ENCODE measurements around the gene EEPD1. TPM values are rescaled to one million over a fixed set of nuclear protein-coding genes. Genes with fewer than 3 reads are reported as not detected.
"Not testable (repeated sequence)": the region's sequence is repeated elsewhere in the genome, so short reads cannot be mapped to it uniquely, and the experiment has no call there.

The EEPD1 gene
- total and polyA plus RNA-seq, 2 donors (not counting 3 experiments of a cell fraction or from before 2014, with no cell fraction given) = 0.40 to 0.42 TPM

DNA sequence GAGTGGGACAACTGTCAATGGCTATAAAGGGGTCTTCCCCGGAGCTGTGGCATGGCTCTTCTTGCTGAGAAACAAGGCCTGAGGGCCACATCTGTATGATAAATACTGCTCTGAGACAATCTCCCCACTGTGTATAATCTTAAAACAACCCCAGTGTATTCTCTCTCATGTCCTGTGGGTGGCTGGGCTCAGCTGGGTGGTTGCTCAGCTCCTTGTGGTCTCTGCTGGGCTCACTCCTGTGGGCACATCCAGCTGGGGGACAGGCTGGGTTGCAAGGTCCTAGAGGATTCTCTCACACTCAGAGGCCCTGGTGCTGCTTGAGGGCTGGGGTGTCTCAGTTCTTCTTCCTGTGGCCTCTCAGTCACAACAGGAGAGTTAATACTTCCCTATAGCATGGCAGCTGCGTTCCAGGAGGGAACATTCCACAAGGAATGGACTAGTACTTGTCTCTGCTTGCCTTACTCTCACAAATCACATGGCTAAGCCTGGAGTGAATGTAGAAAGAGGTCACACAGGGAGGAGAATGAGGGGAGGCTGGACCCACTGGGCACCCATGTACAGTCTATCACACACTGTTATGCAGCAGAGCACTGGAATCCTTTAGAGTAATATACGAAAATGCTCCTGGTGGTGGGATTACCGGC lies 4.5 kb upstream of the EEPD1 start:
- intact Hi-C loops (cut with micrococcal nuclease) = no loop called here
- no peak for FAIRE-seq

DNA sequence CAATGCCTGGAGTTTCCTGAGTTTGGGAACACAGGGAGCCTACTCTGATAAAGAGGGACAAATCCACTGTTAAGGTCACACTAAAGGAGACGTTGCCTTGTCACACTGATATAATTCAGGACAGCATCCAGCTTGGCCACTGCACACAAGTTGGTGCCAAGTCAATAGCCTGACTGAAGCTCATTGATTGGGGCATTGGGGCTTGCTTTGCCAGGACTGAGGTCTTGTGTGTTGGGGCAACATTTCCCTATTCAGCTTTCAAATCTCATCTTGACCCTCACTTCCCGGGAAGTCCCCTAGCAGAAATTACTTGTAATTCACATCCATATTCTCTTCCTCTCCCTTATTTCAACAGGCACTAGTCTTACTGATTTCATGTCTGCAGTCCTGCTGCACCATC lies 3.8 kb upstream of the EEPD1 start:
- H3K4me3 ChIP-seq (replicated peaks in 1 of 3; ENCODE audit: insufficient read depth in 1 of 3, low read depth in 1 of 3, low read length in 3 of 3); H2AFZ ChIP-seq (ENCODE audit: low read depth, low read length); H3K9me3 ChIP-seq (replicated peaks; ENCODE audit: control insufficient read depth, insufficient read depth, low read length); dilution Hi-C loops (cut with MboI; ENCODE audit: extremely low pct_ligation_motif_present, low sequenced_read_pairs); H3K9me1 ChIP-seq (replicated peaks; ENCODE audit: control insufficient read depth, extremely low read depth, insufficient read depth, low read length); DNase-seq (ENCODE audit: low read depth, low spot score); H3K4me1 ChIP-seq (ENCODE audit: control insufficient read depth, extremely low read depth, insufficient read depth, low read length); CTCF ChIA-PET; H3K4me2 ChIP-seq (ENCODE audit: insufficient read depth, low read length); intact Hi-C loops (cut with micrococcal nuclease); H3K36me3 ChIP-seq (ENCODE audit: control insufficient read depth in 2 of 2, extremely low read depth in 1 of 2, insufficient read depth in 2 of 2, low read length in 2 of 2); H3K9ac ChIP-seq (replicated peaks; ENCODE audit: extremely low read depth, insufficient read depth, low read length); H3K79me2 ChIP-seq (ENCODE audit: control insufficient read depth, insufficient read depth, low read length); H4K20me1 ChIP-seq (replicated peaks; ENCODE audit: control insufficient read depth, extremely low read depth, insufficient read depth, low read length); H3K27me3 ChIP-seq (ENCODE audit: control insufficient read depth in 2 of 2, insufficient read depth in 2 of 2, low read length in 2 of 2); POLR2A ChIA-PET; H3K27ac ChIP-seq (ENCODE audit: insufficient read depth, low read depth, low read length); BruUV-seq (replicated peaks): not testable (repeated sequence)
- peak; percentile 35 for FAIRE-seq

More for the DNA sequence above, 4.5 kb upstream of the EEPD1 start:
- ChIA-PET CTCF (no interaction called here), POLR2A (no interaction called here)
- H3K27me3 ChIP-seq (ENCODE audit: control insufficient read depth in 2 of 2, insufficient read depth in 2 of 2, low read length in 2 of 2) = peaks cover 1 to 14% of the 10 kb centered on the region in 2 experiments
- peaks cover under 1% of the 10 kb centered on the region for H3K4me1 ChIP-seq (ENCODE audit: control insufficient read depth, extremely low read depth, insufficient read depth, low read length)
- no peak for TF ChIP-seq FOS (IDR thresholded peaks at IDR 0.05; ENCODE audit: borderline replicate concordance, insufficient read depth, low read length)
- TF ChIP-seq JUN (IDR thresholded peaks at IDR 0.05; ENCODE audit: borderline replicate concordance, insufficient read depth, insufficient read length, low read depth) = no peak
- no peak for TF ChIP-seq EZH2 (IDR thresholded peaks at IDR 0.05; ENCODE audit: borderline replicate concordance, low read depth, low read length, severe bottlenecking)
- no peak for TF ChIP-seq POLR2A (IDR thresholded peaks at IDR 0.05; ENCODE audit: low read depth, low read length)
- TF ChIP-seq, protein P1, sequence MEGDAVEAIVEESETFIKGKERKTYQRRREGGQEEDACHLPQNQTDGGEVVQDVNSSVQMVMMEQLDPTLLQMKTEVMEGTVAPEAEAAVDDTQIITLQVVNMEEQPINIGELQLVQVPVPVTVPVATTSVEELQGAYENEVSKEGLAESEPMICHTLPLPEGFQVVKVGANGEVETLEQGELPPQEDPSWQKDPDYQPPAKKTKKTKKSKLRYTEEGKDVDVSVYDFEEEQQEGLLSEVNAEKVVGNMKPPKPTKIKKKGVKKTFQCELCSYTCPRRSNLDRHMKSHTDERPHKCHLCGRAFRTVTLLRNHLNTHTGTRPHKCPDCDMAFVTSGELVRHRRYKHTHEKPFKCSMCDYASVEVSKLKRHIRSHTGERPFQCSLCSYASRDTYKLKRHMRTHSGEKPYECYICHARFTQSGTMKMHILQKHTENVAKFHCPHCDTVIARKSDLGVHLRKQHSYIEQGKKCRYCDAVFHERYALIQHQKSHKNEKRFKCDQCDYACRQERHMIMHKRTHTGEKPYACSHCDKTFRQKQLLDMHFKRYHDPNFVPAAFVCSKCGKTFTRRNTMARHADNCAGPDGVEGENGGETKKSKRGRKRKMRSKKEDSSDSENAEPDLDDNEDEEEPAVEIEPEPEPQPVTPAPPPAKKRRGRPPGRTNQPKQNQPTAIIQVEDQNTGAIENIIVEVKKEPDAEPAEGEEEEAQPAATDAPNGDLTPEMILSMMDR (IDR thresholded peaks at IDR 0.05; ENCODE audit: extremely low read depth in 1 of 2, insufficient read depth in 1 of 2, low read depth in 1 of 2, low read length in 2 of 2) = no peak
- TF ChIP-seq MAX (IDR thresholded peaks at IDR 0.05; ENCODE audit: insufficient read depth, insufficient read length) = no peak
- TF ChIP-seq POLR2AphosphoS5 (IDR thresholded peaks at IDR 0.05; ENCODE audit: insufficient read depth, low read depth, low read length) = no peak
- no peak for TF ChIP-seq MYC (IDR thresholded peaks at IDR 0.05; ENCODE audit: low read depth, low read length)
- TF ChIP-seq GATA2 (IDR thresholded peaks at IDR 0.05; ENCODE audit: insufficient read depth, insufficient read length, low read depth, low read length) = no peak
- H3K9ac ChIP-seq (replicated peaks; ENCODE audit: extremely low read depth, insufficient read depth, low read length) = no peak overlapping the region
- no peaks in the 10 kb centered on the region for H3K9me3 ChIP-seq (replicated peaks; ENCODE audit: control insufficient read depth, insufficient read depth, low read length)
- no peak overlapping the region for H3K27ac ChIP-seq (ENCODE audit: insufficient read depth, low read depth, low read length)
- H4K20me1 ChIP-seq (replicated peaks; ENCODE audit: control insufficient read depth, extremely low read depth, insufficient read depth, low read length) = no peaks in the 10 kb centered on the region
- no peaks in the 10 kb centered on the region for H3K79me2 ChIP-seq (ENCODE audit: control insufficient read depth, insufficient read depth, low read length)
- H3K4me2 ChIP-seq (ENCODE audit: insufficient read depth, low read length) = no peak overlapping the region
- dilution Hi-C loops (cut with MboI; ENCODE audit: extremely low pct_ligation_motif_present, low sequenced_read_pairs) = no loop called here
- no peaks in the 10 kb centered on the region for H3K9me1 ChIP-seq (replicated peaks; ENCODE audit: control insufficient read depth, extremely low read depth, insufficient read depth, low read length)
- BruUV-seq (replicated peaks) = no TSS peak
- H2AFZ ChIP-seq (ENCODE audit: low read depth, low read length) = no peak overlapping the region
- H3K4me3 ChIP-seq (replicated peaks in 1 of 3; ENCODE audit: insufficient read depth in 1 of 3, low read depth in 1 of 3, low read length in 3 of 3) = no peak overlapping the region
- no peak for DNase-seq (ENCODE audit: low read depth, low spot score)
- no peaks in the 10 kb centered on the region for H3K36me3 ChIP-seq (ENCODE audit: control insufficient read depth in 2 of 2, extremely low read depth in 1 of 2, insufficient read depth in 2 of 2, low read length in 2 of 2)
